Midbrain (tissue), 1 donor: Measurements from ENCODE around the gene PSMG2.

Experiments
- DNase-seq: peaks from one replicate; lab custom pipeline; 2025; lab: John Stamatoyannopoulos, UW

PSMG2 gene, protein sequence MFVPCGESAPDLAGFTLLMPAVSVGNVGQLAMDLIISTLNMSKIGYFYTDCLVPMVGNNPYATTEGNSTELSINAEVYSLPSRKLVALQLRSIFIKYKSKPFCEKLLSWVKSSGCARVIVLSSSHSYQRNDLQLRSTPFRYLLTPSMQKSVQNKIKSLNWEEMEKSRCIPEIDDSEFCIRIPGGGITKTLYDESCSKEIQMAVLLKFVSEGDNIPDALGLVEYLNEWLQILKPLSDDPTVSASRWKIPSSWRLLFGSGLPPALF

DNA sequence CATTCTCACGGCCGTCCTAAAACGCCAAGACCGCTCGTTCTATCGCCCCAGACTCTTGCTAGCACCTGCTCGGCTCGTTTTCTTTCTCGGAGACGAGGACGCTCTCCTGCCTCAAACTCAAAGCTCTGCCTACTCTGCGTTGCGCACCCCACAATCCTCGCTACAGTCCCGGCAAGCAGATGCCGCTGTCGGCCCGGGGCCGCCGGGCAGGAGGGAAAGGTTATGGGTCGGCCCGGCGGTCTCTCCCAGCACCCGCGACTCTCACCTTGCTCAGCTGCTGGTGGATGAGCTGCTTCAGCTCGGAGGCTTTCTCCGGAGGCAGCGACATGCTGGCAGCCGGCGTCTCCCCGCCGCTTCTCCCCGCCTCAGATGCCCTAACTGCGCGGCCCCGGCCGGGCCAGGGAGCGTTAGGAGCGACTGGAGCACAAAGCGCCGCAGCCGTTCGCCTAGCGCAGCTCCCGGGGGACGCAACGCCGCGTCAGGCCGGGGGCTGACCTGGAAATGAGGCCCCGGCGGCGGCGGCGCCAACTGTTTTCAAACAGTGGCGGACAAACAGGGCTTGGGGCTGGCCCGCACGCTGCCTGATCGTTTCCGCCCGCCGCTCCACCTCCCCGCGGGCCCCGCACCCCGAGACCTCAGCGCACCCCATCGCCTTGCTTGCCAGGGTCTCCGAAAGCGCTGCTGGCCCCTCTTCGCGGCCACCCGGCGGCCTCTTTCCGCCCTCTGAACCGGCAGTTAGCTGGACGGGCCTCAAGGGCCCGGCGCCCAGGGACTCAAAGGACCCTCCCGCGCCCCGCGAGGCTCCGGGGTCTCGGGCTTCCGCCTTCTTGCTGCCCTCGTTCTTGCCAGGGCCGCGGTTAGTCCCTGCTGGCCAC is at the start of gene PSMG2, which contains the start of gene CEP76:
PSMG2 (plus strand) TSS at position 822 of the 875 bp plus-strand sequence. CDS start 66 bp downstream, outside the sequence.
CEP76 (minus strand) TSS at position 503 of the 875 bp plus-strand sequence; CDS start at position 328, 175 bp downstream.
- peak; percentile 88 for DNase-seq

DNA sequence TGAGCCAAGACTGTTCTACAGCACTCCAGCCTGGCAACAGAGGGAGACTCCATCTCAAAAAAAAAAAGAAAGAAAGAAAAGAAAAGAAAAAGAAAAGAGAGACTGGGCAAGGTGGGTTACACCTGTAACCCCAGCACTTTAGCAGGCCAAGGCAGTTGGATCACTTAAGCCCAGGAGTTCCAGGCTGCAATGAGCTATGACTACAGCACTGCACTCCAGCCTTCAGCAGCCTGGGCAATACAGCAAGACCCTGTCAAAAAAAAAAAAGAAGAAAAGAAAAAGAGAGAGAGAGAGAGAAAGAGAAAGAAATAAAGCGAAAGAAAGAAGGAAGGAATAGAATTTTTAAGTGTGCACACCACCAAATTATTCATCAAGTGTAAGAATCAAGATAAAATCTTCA is 47.9 kb upstream of the PSMG2 start:
- DNase-seq = no peak

DNA sequence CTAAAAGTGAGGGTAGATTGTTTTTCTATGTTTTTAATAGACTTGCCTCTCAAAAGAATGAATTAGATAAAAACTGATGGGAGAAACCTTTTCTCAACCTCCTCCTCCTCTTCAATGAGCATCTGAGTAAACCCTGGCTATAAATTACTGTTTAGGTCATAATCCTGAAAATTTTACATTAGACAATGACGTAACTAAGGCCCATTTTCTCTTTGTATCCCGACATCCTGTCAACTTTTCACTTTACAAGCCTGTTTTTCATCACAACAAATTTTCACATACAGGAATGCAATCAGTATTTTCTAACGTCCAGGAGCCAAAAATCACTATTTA is 46.3 kb upstream of the PSMG2 start:
- peak; percentile 55 for DNase-seq

DNA sequence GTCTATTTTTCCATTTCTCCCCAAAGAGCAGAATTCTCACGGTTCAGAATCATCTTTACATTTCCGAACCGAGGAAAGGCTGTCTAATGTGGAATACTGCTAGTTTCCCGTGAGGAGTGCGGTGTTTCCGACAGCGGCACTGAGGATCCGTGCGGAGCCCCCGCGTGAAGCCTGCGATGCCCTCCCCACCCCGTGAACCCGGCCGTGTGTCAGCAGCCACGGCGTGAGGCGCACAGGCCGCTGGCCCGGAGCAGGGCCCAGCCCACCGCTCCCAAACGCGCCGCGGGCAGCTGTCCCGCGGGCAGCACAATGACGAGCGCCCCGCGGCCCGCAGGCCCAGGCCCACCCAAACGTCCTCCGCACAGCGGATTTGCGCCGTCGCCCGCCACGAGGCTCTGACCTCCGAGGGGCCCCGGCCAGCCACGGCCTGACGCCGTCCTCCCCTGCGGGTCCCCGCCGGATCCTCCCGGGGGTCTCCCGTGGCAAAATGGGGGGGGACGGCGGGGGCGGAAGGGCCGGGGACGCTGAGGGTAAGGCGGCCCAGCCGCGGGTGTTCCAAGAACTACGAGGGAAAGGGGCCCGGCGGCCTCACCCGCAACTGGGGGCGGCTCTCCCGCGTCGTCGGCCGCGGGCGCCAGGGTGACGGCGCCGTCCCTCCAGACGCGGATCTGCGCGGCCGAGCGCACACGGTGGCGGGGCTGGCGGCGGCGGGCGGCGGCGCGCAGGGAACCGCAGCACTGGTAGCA is 45.7 kb upstream of the PSMG2 start:
- DNase-seq = peak; percentile 55

DNA sequence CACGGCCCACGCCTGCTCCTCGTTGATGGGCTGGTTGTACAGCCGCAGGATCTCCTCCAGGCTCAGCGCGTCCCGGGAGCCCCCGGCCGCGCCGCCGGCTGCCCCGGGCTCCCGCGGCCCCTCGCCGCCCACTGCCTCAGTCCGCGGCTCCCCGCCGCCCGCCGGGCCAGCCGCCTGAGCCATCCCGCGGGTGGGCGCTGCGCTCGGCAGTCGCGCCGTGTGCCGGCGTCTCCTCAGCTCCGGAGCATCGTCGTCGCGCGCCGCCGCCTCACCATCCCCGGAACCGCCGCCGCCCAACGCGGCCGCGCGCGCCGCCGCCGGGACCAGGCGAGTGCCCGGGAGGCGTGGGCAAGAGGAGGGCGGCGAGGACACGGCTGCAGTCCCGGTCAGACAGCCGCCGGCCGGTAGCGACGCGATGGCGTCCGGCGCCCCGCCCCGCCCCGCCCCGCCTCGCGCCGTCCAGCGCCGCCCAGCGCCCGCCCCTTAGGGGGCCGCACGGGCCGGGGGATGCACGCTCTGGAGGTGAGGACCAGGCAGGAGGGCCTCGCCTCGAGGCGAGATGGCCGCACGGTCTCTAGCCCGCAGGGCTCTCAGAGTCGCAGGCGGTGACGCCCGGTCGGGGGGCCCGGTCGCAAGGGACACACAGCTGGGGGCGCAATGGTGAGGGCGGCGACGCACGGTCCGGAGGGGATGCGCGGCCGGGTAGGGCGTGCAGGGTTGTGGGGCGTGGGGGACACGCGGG is 45.0 kb upstream of the PSMG2 start, which contains the start of gene SPIRE1:
SPIRE1 (minus strand) TSS at position 424 of the 742 bp plus-strand sequence; CDS start at position 183, 241 bp downstream.
- peak; percentile 73 for DNase-seq

DNA sequence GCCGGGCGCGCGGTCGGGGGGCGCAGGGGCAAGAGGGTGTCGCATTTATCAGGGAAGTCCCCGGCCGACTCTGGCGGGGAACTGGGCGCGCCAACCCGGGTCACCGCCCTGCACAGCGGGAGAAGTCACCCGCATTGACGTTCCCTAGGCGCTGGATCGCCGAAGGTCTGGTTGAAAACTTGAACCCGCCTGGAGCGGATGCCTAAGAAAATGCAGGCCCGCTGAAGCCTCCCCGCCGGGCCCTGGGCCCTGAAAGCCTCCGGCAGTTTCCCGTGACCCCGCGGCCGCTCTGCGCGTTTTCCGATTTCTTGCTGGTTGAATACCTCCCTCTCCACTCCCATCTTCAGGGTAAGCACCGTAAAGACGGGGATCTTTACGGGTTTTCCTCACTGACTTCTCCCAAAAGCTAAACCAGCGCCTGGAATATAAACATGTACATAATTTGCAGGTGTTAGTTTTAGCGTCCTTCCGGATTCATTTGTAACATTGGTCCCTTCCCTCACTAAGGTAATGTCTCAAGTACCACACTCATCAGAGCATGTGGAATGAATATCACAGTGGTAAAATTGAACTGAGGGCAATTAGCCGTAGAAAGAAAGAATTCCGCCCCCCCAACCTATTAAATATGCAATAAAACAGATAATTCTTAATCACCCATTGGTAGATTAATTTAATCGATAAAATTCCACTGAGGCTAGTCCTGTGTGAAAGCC is 44.3 kb upstream of the PSMG2 start:
- DNase-seq = peak; percentile 51

DNA sequence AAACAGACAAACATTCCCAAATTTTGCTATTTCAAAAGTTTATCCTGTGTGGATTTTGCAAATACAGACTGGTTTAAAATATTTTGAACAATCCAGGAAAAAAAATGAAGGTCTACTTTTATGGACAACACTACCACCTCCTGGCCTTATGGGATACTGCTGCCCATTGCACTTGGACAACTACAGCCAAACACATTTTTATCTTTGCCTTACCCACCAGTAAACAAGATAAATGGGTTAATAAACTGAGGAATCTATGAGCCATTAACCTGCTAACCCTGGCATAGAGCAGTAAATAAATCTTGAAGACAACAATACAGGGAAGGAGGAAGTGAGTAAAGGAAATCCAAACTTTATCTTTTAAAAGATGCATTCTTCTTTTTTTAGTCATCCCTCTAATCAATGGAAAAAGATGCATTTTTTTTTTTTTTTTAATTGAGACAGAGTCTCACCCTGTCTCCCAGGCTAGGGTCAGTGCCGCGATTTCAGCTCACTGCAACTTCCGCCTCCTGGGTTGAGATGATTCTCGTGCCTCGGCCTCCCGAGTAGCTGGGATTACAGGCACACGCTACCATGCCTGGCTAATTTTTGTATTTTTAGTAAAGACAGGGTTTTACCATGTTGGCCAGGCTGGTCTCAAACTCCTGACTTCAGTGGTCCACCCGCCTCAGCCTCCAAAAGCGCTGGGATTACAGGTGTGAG is 42.8 kb upstream of the PSMG2 start:
- peak; percentile 75 for DNase-seq

DNA sequence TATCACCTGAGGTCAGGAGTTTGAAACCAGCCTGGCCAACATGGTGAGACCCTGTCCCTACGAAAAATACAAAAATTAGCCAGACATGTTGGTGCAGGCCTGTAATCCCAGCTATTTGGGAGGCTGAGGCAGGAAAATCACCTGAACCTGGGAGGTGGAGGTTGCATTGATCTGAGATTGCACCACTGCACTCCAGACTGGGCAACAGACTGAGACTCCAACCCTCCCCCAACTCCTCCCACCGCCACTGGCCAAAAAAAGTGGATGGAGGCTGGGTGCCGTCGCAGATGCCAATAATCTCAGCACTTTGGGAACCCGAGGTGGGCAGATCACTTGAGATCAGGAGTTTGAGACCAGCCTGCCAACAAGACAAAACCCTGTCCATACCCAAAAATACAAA is 34.8 kb upstream of the PSMG2 start:
- no peak for DNase-seq

DNA sequence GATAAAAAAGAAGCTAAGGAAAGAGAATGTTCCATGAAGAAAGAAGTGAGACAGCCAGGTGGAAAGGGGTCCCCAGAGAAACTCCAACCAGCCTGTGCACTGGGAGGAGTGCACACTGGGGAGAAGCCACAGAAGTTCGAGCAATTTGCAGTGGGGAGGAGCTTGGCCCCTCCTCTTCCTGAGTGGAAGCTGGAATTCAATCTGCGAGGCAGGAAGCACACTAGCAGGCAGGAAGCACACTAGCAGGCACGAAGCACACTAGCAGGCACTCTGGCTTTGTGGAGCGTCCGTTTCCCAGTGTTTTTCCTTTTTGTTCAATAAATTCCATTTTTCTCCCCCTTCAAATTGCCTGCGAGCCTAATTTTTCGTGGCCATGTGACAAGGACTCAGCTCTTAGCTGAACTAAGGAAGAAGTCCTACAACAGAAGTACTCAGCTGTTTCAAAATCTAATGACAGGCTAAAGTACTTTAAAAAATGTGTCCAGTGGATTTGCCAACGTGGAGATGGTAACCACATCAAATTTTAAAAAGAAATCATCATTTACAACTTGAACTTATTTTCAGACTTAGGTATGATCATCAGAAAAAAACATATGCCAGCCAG is 23.6 kb upstream of the PSMG2 start:
- DNase-seq = no peak

DNA sequence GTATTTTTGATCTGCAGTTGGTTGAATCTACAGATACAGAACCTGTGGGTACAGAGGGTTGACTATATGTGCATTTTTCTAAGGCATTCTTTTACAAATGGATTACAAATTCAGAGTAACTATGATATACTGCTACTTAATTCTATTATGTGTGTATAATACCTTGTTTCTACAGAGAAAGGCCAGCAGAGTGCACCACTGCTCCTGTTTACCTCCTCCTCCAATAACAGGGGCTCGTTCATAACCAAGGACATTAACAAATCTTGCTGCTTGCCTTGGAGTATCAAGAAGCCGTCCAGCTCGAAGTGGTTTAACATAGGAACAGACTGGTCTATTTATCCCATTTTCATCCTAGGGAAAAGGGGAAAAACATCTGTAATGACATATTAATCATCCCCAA is 16.7 kb upstream of the PSMG2 start:
- no peak for DNase-seq

DNA sequence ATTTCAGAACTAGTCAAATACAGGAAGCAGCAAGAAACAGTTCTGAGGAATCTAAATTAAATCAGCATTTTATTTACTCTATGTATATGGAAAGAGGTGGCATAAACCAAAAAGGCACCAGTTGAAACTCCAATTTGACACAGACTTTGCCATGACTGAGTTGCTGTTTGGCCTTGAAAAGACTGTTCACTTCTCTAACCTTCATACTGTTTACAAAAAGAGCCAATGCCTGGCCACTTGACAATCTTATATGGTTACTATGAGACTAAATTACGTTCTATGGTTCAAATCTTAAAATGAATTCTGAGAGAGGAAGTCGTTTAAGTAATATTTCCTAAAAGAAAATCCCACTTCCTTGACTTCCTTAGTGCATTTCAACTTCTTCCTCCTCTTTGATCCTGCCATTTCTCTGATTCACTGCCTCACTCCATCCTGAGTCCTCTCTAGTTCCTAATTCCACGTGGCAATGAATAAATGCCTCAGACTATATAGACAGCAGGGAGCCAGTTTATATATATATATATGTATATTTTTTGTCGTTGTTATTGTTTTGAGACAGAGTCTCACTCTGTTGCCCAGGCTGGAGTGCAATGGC is 13.5 kb upstream of the PSMG2 start:
- no peak for DNase-seq

DNA sequence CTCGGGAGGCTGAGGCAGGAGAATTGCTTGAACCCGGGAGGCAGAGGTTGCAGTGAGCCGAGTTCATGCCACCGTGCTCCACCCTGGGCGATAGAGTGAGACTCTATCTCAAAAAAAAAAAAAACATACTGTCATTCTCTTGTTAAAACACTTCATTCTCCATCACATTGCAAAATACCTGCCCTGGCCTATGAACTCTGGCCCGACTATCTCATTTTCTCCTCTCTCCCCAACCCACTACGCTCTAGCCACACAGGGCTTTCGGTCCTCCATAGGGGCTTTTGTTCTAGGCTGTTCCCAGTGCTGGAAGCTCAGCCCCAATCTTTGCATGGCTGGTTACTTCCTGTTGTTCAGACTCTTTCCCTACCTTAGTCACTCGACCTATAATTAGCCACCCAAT is 10.6 kb upstream of the PSMG2 start:
- no peak for DNase-seq

DNA sequence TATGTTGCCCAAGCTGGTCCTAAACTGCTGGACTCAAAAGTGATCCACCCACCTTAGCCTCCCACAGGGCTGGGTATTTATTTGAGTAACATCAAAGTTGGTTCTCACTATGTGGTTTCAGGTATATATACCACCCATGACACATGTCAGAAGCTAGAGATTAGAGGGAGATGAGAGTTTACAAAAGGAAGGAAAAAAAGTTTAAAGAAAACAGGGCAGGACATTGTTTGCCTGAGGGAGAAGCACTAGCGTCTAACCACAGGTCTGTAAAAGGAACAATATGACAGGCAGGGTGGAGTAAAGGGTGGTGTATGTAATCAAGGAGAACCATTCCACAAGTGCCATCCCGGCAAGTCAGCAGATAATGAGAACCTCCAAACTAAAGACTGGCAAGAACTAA is 8.8 kb upstream of the PSMG2 start:
- no peak for DNase-seq

DNA sequence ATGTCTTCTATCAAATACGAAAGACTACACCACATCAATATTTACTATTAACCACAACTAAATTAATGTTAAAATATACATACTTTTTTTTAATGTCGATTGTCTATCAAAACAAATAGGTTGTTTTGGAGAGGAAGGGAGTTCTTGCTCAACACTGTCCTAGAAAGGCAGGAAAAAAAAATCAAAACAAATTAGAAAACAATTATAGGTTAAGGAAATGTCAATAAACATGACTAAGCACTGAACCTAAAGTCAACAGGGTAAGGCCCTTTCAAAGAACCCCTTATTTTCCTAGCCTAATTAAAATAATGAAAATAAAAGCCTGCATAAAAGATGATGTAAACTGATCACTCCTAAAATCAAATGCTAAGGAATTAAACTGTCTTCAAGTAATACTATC is 3.1 kb upstream of the PSMG2 start:
- no peak for DNase-seq

DNA sequence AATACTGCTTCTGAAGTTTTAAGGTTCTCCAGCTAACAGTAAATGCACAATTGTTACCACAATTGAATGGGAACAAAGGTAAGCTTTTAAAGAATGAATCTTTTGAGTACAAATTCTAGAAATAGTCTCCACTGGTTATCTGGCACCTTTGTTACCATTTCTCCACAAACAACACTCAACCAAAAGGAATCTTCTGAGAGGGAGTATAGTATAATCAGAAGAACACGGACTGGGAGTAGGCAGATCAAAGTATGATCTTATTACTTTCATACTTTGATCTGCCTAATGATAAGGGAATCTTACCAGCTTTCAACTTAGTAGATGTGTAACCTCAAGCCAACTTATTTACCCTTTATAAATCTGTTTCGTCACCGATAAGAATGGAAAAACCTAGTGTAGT is 1.7 kb upstream of the PSMG2 start:
- DNase-seq = no peak

DNA sequence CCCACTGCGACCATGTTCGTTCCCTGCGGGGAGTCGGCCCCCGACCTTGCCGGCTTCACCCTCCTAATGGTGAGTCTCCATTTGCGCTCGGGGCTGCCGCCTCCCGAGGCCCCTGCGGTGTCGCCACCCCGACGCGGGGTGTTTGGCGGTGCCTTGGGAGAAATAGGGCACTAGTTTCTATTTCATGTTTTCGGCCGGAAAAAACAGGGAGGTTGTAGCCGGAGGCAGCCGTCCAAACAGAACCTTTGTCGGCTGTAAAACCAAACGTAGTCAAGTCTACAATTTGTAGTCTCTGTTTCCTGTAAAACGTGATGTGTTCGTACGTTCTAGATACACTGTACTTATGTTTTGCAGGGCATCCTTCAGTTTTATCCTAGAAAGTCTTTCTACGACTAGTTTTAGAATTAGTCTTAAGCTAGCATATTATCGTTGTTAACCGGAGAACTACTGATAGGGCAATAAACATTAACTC is 290 bp downstream of the PSMG2 start:
- DNase-seq = no peak

DNA sequence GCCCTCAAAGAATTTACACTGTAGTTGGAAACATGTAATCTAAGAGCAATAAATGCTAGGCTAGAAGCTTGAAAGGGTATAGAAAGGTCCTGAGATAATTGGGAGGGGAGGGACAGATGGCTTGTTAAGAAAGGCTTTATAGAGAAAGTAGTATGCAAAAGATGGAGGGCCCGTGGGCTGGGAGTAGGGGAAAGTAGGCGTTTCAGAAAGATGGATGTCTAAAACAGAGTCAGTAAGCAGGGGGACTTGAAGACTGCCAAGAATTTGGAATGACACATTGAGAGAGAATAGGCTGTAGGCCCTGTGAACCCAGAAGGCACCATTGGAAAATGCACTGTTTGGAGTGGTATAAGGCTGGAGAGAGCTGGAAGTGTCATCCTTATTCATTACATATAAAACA is 822 bp downstream of the PSMG2 start:
- no peak for DNase-seq

DNA sequence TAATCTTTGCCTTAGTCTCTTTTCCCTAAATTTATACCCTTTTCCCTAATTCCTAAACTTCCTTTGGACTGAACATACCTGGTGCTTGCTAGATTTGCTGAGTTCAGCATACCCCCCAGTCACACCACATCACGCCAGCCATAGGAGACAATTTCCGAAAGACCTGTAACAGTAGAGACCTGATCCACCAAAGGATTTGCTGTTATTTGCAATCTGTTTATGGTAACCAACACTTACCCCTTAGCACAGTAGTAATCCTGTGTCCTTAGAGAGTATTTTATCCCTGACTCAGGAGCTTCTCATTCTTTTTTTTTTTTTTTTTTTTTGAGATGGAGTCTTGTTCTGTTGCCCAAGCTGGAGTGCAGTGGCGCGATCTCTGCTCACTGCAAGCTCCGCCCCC is 8.6 kb downstream of the PSMG2 start:
- DNase-seq = no peak

DNA sequence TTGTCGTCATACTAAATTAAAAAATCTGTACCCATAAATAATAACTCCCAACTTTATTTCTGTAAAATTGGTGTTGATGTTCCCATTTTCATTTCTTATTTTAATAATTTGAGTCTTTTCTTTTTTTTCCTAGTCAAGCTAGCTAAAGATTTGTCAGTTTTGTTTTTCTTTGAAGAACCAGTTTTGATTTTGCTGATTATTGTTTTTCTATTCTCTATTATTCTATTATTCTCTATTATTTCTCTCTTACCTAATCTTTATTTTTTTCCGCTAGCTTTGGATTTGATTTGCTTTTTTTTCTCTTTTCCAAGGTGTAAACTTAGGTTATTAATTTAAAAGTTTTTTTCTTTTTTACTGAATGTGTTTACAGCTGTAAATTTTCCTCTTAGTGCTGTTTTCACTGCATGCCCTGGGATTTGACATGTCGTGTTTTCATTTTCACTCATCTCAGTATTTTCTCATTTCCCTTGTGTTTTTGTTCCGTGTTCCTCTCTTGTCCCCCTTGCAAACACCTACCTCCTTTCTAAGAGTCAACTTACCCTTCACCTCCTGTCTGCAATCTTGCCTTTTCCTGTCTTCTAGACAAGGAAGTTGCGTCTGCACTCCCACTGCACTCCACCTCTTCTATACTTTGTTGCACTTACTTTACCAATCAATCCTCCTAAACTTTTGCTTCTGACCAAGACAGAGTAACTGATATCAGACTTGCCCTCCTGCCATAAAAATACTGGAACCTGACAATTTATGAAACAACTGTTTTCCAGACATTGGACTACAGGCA is 18.8 kb downstream of the PSMG2 start:
- DNase-seq = no peak
